Epithelial cell of esophagus (primary cell): ENCODE data around the gene HTRA1.

Experiments used
- DNase-seq: peaks from one replicate; pipeline ENCODE4 v3.0.0; 2010; ENCODE audit warnings: low read depth
- H3K4me3 ChIP-seq: 2 replicates; pipeline ENCODE4 v1.5.1; 2011; ENCODE audit warnings: mild to moderate bottlenecking, low read length, control low read depth
- TF ChIP-seq, protein P1 (sequence below): IDR thresholded peaks from 2 replicates; pipeline ENCODE4 v1.5.1; 2011; ENCODE audit warnings: low read depth, mild to moderate bottlenecking, low read length, control low read depth, inconsistent platforms; ENCODE audit not compliant: insufficient read depth; ENCODE audit errors: missing control alignments

The HTRA1 gene

DNA sequence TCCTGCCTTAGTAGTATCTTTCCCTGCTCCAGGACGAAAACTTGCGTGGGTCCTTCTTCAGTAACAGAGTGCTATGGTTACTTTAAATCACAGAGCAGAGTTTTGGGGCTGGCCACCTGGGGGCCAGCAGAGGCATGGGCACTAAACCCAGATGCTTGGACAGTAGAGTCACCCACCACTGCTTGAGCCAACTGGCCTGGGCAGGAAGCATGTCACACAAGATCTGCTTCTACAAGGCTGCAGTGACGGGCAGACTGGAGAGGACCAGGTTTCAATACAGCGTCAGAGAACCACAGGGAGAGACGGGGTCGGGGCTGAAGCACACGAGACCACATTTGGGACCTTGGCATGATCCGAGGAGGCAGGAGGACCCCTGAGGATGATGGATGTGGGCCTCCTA is 84.9 kb downstream of the HTRA1 start:
- no peak for DNase-seq
- H3K4me3 ChIP-seq: no peak overlapping the region
- TF ChIP-seq, protein P1, sequence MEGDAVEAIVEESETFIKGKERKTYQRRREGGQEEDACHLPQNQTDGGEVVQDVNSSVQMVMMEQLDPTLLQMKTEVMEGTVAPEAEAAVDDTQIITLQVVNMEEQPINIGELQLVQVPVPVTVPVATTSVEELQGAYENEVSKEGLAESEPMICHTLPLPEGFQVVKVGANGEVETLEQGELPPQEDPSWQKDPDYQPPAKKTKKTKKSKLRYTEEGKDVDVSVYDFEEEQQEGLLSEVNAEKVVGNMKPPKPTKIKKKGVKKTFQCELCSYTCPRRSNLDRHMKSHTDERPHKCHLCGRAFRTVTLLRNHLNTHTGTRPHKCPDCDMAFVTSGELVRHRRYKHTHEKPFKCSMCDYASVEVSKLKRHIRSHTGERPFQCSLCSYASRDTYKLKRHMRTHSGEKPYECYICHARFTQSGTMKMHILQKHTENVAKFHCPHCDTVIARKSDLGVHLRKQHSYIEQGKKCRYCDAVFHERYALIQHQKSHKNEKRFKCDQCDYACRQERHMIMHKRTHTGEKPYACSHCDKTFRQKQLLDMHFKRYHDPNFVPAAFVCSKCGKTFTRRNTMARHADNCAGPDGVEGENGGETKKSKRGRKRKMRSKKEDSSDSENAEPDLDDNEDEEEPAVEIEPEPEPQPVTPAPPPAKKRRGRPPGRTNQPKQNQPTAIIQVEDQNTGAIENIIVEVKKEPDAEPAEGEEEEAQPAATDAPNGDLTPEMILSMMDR: no peak

- no peak overlapping the region for H3K4me3 ChIP-seq
- DNase-seq: no peak
- TF ChIP-seq, protein P1: no peak
Measured at GRCh38 chr10:122548407-122549085, 87.2 kb downstream of the HTRA1 start.

DNA sequence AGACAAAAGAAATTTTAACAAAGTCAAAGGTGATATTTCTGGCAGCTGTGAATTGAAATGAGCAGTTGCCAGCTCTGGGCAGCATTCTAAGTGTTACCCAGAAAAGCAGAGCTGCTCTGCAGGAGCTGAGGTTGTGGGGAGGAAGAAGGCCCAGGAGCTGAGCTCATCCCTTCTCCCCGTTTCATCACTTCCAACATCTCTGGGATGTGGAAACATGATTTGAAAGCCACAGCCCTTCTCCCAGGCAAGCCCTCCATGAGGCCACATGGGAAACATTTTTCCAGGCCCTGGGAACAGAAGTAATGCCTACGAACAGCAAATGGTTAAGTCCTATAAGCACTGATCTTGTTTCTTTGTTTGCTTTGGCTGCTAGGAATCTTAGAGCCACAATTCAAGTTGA is 88.3 kb downstream of the HTRA1 start:
- TF ChIP-seq, protein P1: no peak
- no peak for DNase-seq
- H3K4me3 ChIP-seq: no peak overlapping the region

- TF ChIP-seq, protein P1: no peak
- DNase-seq: no peak
Measured at GRCh38 chr10:122550427-122550826, 89.1 kb downstream of the HTRA1 start.

DNA sequence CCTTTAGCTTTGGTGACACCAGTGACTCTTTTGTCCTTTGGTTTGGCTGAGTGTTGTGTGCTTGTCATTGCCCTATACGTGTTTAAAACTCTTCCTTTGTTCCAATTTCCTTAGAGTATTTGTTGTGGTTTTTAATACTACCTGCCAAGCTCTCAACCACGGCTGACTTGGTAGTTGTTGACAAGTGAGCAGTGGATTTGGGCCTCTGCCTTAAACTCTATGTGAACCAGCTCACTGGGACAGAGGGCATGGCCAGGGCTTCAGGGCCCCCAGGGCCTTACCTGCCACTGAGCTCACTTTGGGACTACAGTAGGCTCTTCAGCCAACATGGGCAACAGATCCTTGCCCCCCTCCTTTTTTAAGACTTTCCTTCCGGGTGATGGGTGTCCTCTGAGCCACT is 89.6 kb downstream of the HTRA1 start:
- H3K4me3 ChIP-seq: no peak overlapping the region
- DNase-seq: no peak
- TF ChIP-seq, protein P1: no peak

More at GRCh38 chr10:122550427-122550826, 89.1 kb downstream of the HTRA1 start:
- no peak overlapping the region for H3K4me3 ChIP-seq

GRCh38 chr10:122551450-122551849 is 90.1 kb downstream of the HTRA1 start:
- TF ChIP-seq, protein P1: no peak
- no peak for DNase-seq
- no peak overlapping the region for H3K4me3 ChIP-seq

DNA sequence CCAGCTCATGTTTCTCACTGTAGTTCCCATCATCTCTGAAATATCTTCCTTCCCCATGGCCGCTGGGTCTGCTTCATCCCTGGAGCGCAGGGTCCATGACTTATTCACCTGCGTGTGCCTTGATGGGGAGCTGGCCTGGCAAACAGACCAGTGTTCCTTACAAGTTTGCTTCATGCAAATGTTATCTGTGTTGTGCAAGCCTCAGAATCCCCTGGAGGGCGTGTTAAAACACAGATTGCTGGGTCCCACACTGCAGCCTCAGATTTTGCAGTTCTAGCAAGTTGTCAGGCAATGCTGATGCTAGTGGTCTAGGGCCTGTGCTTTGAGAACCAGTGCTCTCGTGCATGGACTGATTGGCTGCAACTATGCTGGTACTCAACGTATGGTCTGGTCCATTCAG is 92.0 kb downstream of the HTRA1 start:
- DNase-seq: peak; percentile 26
- no peak overlapping the region for H3K4me3 ChIP-seq
- TF ChIP-seq, protein P1: no peak
